Stimulated activated CD8-positive, alpha-beta memory T cell treated with anti-CD3 and anti-CD28 coated beads, Interleukin-4, amount 100 ng/mL, for 4 hours (primary cell): ENCODE data around the gene STRN.
"Not testable (repeated sequence)": the region's sequence is repeated elsewhere in the genome, so short reads cannot be mapped to it uniquely, and the experiment has no call there.

Experiments
- DNase-seq, 2 donors: peaks; one replicate each; pipeline ENCODE4 v3.0.0-alpha.2; 2020; ENCODE audit warnings: low read depth in 2 of 2, low spot score in 1 of 2

Gene STRN

GRCh38 chr2:36911012-36911411 is 55.3 kb downstream of the STRN start:
- DNase-seq = no peak

GRCh38 chr2:36906277-36906676 is 60.1 kb downstream of the STRN start:
- DNase-seq = no peak

- DNase-seq = no peak
Observed at GRCh38 chr2:36904636-36905035, 61.7 kb downstream of the STRN start.

DNA sequence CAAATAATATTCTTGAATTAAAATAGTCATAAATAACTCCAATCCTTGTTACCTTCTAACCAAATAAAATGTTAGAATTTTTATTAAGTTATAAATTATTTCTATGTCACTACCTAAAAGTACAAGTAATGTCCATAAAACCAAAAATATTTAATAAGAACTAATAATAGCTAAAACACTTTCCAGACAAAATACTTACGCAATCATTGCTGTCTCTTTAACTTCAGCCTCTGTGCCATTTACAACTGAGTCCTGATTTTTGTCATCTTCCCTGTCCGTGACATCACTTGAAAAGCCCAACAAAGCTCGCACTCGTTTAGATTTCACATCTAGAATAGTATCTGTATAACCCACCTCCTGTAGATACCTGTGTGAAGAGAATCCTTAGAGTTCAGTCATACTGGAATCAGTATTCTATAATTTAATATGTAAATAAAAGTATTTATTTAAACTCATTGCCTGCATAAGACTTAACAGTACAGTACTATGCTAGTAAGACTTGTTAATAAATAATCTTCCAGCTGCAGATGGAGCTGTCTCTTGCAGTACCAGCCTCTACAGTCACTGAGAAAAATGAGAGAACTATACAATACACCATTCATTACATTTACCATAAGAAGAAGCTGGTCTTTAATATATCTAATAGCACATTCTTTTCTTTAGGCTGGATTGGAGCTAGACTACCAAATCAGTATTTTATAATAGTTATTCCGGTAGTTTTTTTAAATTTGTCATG is 63.8 kb downstream of the STRN start:
- no peak for DNase-seq

- no peak for DNase-seq
Observed at GRCh38 chr2:36892805-36893204, 73.5 kb downstream of the STRN start.

DNA sequence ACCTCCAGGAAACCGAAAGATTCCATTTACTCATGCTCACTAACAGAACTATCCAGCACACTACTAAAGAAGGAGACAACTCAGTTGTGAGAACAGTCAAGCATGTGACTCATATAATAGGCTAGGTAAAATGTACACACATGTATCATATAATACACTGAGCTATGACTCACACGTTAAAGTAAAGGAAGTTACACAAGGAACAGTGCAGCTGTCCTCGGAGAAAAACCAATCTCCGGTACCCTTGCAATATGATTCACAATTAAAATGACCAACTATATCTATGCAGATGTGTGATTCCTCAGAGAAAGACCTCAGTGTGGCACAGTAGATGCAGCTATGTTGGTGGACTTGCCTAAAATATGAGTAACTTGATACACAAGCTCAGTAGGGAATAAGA is 76.5 kb downstream of the STRN start:
- DNase-seq = no peak

- DNase-seq = not testable (repeated sequence)
Observed at GRCh38 chr2:36887095-36887494, 79.2 kb downstream of the STRN start.

- DNase-seq = no peak
Observed at GRCh38 chr2:36886664-36887063, 79.7 kb downstream of the STRN start.

DNA sequence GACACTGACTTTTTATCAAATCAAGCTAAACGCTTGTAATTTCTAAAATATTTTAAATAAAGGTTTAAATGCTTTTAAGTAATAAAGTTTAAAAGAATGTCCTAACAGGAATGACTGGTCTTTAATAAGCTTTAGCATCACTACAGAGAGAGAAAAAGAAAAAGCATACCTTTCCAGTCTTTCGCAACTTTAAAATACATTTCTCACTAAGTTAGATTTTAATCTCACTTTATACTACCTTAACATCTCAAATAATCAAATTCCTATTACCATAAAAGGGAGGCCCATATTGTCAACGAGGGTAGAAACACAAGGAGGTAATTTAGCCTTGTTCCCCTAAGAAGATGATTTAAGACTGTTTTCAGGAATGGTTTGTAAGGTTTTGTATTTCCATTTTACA is 80.7 kb downstream of the STRN start:
- no peak for DNase-seq

DNA sequence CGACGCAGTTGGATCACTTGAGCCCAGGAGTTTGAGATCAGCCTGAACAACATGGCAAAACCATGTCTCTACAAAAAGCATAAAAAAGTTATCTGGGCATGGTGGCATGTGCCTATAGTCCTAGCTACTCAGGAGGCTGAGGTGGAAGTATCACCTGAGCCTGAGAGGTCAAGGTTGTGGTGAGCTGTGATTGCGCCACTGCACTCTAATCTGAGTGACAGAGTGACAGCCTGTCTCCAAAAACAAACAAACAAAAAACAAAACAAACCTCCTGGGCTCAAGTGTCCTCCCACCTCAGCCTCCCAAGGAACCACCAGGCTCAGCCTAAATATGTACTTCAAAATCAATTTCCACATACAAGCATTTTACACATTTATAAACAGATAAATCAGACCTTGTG is 83.8 kb downstream of the STRN start:
- no peak for DNase-seq

DNA sequence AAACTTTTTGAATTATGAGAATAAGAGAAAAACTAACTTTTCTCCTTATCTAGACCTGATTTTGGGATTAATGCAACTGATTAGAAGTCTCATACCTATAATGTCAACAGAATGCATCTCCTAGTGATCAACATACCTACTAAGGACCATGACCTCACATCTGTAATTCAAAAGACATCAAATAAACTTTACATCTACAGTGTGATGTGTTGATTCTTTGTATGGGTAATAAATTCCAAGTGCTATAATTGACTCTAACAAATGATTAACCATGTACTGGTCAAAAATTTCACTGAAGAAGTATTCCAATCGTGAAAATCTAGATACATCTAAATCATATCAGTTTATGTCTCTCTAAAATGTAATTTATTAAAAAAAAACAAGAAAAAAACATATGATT is 84.5 kb downstream of the STRN start:
- no peak for DNase-seq

GRCh38 chr2:36878429-36878828 is 87.9 kb downstream of the STRN start:
- DNase-seq = no peak

DNA sequence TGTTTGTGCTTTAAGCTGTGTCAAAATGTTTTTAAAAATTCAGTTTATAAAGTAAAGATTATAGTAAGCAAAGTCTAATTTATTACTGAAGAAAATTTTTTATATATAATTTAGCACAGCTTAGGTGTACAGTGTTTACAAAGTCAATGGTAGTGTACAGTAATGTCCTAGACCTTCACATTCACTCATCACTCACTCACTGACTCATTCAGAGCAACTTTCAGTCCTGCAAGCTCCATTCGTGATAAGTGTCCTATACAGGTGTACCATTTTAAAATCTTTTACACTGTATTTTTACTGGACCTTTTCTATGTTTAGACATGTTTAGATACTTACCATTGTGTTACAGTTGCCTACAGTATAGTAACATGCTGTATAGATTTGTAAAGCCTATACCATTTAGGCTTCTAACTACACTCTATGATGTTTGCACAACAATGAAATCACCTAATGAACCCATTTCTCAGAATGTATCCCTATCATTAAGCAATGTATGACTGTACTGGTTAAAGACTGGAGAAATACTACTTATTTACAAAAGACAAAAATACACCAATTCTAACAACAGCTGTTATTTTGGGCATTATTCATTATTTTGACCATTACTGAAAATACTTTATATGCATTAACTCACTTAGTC is 95.1 kb downstream of the STRN start:
- no peak for DNase-seq

DNA sequence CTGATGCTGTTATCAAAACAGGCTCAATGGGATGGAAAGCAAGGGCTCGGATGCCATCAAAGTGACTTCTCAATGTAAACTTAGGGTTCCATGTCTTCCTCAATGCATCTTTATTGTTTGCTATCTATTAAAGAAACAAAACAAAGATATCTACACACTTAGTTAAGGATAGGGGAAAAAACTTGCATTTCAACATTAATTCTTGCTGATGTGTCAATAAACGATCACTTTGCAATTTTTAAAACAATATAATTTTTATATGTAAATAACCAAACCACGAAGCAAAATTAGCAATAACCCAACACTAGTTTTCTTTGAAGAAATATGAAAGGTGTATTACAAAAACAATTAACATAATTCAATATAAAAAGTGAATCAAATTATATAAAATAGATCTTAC is 96.7 kb downstream of the STRN start:
- DNase-seq = no peak

GRCh38 chr2:36861896-36862295 is 104.4 kb downstream of the STRN start:
- DNase-seq = no peak

DNA sequence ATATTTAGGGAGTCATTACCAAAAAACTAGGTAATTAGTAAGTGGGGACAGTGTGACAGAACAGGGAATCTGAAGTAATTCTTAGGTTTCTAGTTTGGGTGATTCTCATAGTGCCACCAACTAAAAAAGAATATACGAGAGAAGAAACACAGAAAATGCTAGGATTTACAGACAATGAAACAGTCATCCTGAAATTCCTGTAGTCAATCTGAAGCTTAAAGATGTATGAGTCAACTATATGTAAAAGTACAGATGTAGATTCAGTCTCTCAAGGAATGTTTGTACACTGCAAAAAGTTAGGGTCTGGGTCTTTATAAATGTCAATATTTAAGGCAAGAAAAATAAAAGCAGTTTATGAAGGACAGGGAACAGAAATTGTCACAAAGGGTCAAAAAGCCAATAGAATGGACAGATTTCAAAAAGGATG is 107.0 kb downstream of the STRN start:
- no peak for DNase-seq

DNA sequence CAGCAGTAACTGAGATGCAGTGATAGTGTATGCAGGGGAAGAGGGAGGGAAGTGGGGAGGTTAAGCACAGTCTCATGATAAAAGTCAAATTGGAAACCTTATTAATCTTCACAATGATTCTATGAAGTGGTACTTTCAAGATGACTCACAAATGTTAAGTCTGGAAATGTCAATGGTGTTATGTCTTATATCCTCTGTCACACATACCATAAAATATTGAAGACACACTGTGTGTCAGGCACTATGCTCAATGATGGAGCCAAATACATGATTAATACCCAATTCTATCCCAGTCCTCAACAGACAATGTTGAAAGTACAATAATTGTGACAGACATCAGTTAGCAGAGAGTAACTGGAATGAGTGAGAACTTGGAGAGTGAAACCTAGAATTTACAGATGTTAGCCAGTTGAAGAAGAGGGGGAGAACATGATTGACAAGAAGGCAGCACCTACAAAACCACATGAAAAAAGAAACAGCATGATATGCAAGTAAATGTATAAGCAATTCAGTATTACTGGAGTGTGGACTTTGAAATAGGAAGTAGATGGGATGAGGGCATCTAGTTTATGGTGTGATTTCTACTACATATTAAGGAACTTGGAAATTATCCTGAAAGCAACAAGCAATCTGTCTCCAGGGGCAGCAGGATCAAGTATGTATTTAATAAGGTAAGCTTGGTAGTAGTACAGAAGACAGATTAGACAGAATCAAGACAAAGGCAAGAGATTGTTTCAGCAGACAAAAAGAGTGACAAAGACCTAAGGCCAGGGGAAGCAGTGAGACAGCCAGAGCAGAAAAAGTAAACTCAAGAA is 107.6 kb downstream of the STRN start:
- no peak for DNase-seq

GRCh38 chr2:36857713-36858112 is 108.6 kb downstream of the STRN start:
- no peak for DNase-seq

- DNase-seq = no peak
Observed at GRCh38 chr2:36855429-36855828, 110.9 kb downstream of the STRN start.

- no peak for DNase-seq
Observed at GRCh38 chr2:36854241-36854640, 112.1 kb downstream of the STRN start.

GRCh38 chr2:36849265-36849664 is 117.1 kb downstream of the STRN start:
- DNase-seq = no peak

- DNase-seq = no peak
Observed at GRCh38 chr2:36843838-36844237, 122.5 kb downstream of the STRN start.
